HEK293 (cell line): ENCODE data around the gene DNMBP.

Experiments used
- CTCF ChIP-seq: fragments of 450-650 bp; formaldehyde crosslinking; IDR thresholded peaks from 2 replicates; pipeline ENCODE4 v1.5.1; 2016; ENCODE audit warnings: missing biosample characterization, missing genetic modification characterization
- KLF7 ChIP-seq: fragments of 450-650 bp; formaldehyde crosslinking; IDR thresholded peaks from 2 replicates; pipeline ENCODE4 v1.5.1; 2016; ENCODE audit warnings: missing biosample characterization, missing genetic modification characterization, borderline replicate concordance
- PBX3 ChIP-seq: sonication (generic); formaldehyde crosslinking; IDR thresholded peaks from 2 replicates; pipeline ENCODE4 v1.8.1; 2022; ENCODE audit warnings: mild to moderate bottlenecking, moderate library complexity, missing genetic modification reagents
- PRDM10 ChIP-seq: fragments of 450-650 bp; formaldehyde crosslinking; IDR thresholded peaks from 2 replicates; pipeline ENCODE4 v1.5.1; 2016; ENCODE audit warnings: missing biosample characterization, missing genetic modification characterization
- REST ChIP-seq: fragments of 450-650 bp; formaldehyde crosslinking; IDR thresholded peaks from 2 replicates; pipeline ENCODE4 v1.5.1; 2016; ENCODE audit warnings: missing biosample characterization, missing genetic modification characterization
- ZBTB1 ChIP-seq: fragments of 450-650 bp; formaldehyde crosslinking; IDR thresholded peaks from 2 replicates; pipeline ENCODE4 v1.5.1; 2016; ENCODE audit warnings: missing biosample characterization, missing genetic modification characterization
- ZNF16 ChIP-seq: fragments of 450-650 bp; formaldehyde crosslinking; IDR thresholded peaks from 2 replicates; pipeline ENCODE4 v1.5.1; 2016; ENCODE audit warnings: low read depth, missing biosample characterization, missing genetic modification characterization
- ZNF280D ChIP-seq: fragments of 450-650 bp; formaldehyde crosslinking; IDR thresholded peaks from 2 replicates; pipeline ENCODE4 v1.5.1; 2016; ENCODE audit warnings: missing biosample characterization, missing genetic modification characterization
- ZNF629 ChIP-seq: fragments of 450-650 bp; formaldehyde crosslinking; IDR thresholded peaks from 2 replicates; pipeline ENCODE4 v1.5.1; 2017; ENCODE audit warnings: missing biosample characterization, missing genetic modification characterization
- ZNF776 ChIP-seq: fragments of 450-650 bp; formaldehyde crosslinking; IDR thresholded peaks from 2 replicates; pipeline ENCODE4 v1.5.0; 2017; ENCODE audit warnings: missing biosample characterization, missing genetic modification characterization, borderline replicate concordance
- ZNF785 ChIP-seq: fragments of 450-650 bp; formaldehyde crosslinking; IDR thresholded peaks from 2 replicates; pipeline ENCODE4 v1.5.1; 2016; ENCODE audit warnings: missing biosample characterization, missing genetic modification characterization

- TF ChIP-seq ZNF776 (tag by site-specific recombination) (no peak), REST (tag by site-specific recombination) (no peak), ZNF785 (tag by site-specific recombination) (no peak), CTCF (tag by site-specific recombination) (no peak), ZBTB1 (no peak), ZNF16 (no peak), KLF7 (tag by site-specific recombination) (no peak), PRDM10 (tag by site-specific recombination) (0 out of 2 replicates have a peak, but pooled peaks have one; percentile 20), ZNF280D (tag by site-specific recombination) (no peak), PBX3 (no peak), ZNF629 (tag by site-specific recombination) (no peak)
Measured at GRCh38 chr10:100043344-100043743, 33.6 kb upstream of the DNMBP start.
